CD14-positive monocyte (primary cell): Measurements from ENCODE around the gene FOXP1. TPM values are rescaled to one million over a fixed set of nuclear protein-coding genes. Genes with fewer than 3 reads are reported as not detected.

Source experiments
- DNase-seq, 3 donors: peaks; one replicate each; pipeline ENCODE4 v3.0.0-alpha.2; 2011 to 2022
- H2AFZ ChIP-seq: 2 replicates; pipeline ENCODE4 v1.6.0; 2012; ENCODE audit warnings: mild to moderate bottlenecking, low read depth, low read length, inconsistent platforms; ENCODE audit not compliant: insufficient read depth, poor library complexity, severe bottlenecking
- H3K27ac ChIP-seq, 2 donors: 1 replicate in 1 of 2; 2 replicates in 1 of 2; pipeline ENCODE4 v1.5.1; 2012 to 2013; ENCODE audit warnings: low read length in 2 of 2, control low read depth in 1 of 2, inconsistent platforms in 1 of 2, low read depth in 1 of 2, mild to moderate bottlenecking in 1 of 2
- H3K27me3 ChIP-seq, 2 donors: one replicate each; pipeline versions ENCODE4 v1.6.0 to v1.6.1; 2011 to 2013; ENCODE audit warnings: low read length in 2 of 2; ENCODE audit not compliant: control insufficient read depth in 2 of 2, insufficient read depth in 2 of 2
- H3K36me3 ChIP-seq, 2 donors: replicated peaks in 1 of 2; 1 replicate in 1 of 2; 2 replicates in 1 of 2; pipeline versions ENCODE4 v1.5.1 to v1.6.1; 2012 to 2013; ENCODE audit warnings: low read length in 2 of 2, control low read depth in 1 of 2, inconsistent platforms in 1 of 2, mild to moderate bottlenecking in 1 of 2; ENCODE audit not compliant: insufficient read depth in 2 of 2, control insufficient read depth in 1 of 2
- H3K4me1 ChIP-seq, 2 donors: 1 replicate in 1 of 2; 2 replicates in 1 of 2; pipeline versions ENCODE4 v1.5.1 to v1.6.1; 2012 to 2013; ENCODE audit warnings: low read length in 2 of 2, control low read depth in 1 of 2, inconsistent platforms in 1 of 2, mild to moderate bottlenecking in 1 of 2, moderate library complexity in 1 of 2; ENCODE audit not compliant: insufficient read depth in 2 of 2, control insufficient read depth in 1 of 2
- H3K4me2 ChIP-seq: replicated peaks from 2 replicates; pipeline ENCODE3; 2012; ENCODE audit warnings: low read length, moderate library complexity, mild to moderate bottlenecking; ENCODE audit not compliant: poor library complexity, severe bottlenecking; ENCODE audit errors: extremely low read depth
- H3K4me3 ChIP-seq, 3 experiments: fragments of 200-600 bp in 1 of 3; sonication (generic) in 1 of 3; replicated peaks in 1 of 3; 1 replicate in 2 of 3; 2 replicates in 1 of 3; pipeline ENCODE4 v1.5.1; 2011 to 2013; ENCODE audit warnings: low read length in 3 of 3, mild to moderate bottlenecking in 3 of 3, control low read depth in 2 of 3, low read depth in 2 of 3, inconsistent platforms in 1 of 3, moderate library complexity in 1 of 3
- H3K79me2 ChIP-seq: 2 replicates; pipeline ENCODE4 v1.6.0; 2012; ENCODE audit warnings: mild to moderate bottlenecking, control low read depth, inconsistent platforms, low read length, moderate library complexity; ENCODE audit not compliant: insufficient read depth
- H3K9ac ChIP-seq: 2 replicates; pipeline ENCODE4 v1.6.0; 2017; ENCODE audit warnings: low read length, mild to moderate bottlenecking; ENCODE audit not compliant: insufficient read depth, poor library complexity, severe bottlenecking
- H3K9me3 ChIP-seq, 2 donors: replicated peaks in 1 of 2; 1 replicate in 1 of 2; 2 replicates in 1 of 2; pipeline versions ENCODE4 v1.5.1 to v1.6.1; 2012 to 2013; ENCODE audit warnings: low read length in 2 of 2, control low read depth in 1 of 2; ENCODE audit not compliant: control insufficient read depth in 1 of 2, insufficient read depth in 1 of 2
- H4K20me1 ChIP-seq: 2 replicates; pipeline ENCODE4 v1.6.0; 2012; ENCODE audit warnings: mild to moderate bottlenecking, low read length, control low read depth, moderate library complexity; ENCODE audit not compliant: insufficient read depth
- H3K27ac Mint-ChIP-seq, 7 donors: one replicate each; pipeline ENCODE4 v1.8.0; 2020; ENCODE audit warnings: mild to moderate bottlenecking in 7 of 7, mixed read lengths in 7 of 7, moderate library complexity in 6 of 7, inconsistent platforms in 2 of 7
- H3K27me3 Mint-ChIP-seq, 3 donors: one replicate each; pipeline ENCODE4 v1.8.0; 2021 to 2022; ENCODE audit warnings: low read depth in 3 of 3, mild to moderate bottlenecking in 3 of 3, mixed read lengths in 3 of 3, moderate library complexity in 3 of 3, inconsistent platforms in 1 of 3
- H3K36me3 Mint-ChIP-seq, 2 donors: one replicate each; pipeline ENCODE4 v1.8.0; 2020; ENCODE audit warnings: mixed read lengths in 2 of 2, inconsistent platforms in 1 of 2, mild to moderate bottlenecking in 1 of 2
- H3K4me1 Mint-ChIP-seq: one replicate; pipeline ENCODE4 v1.8.0; 2020; ENCODE audit warnings: mild to moderate bottlenecking, mixed read lengths
- H3K4me3 Mint-ChIP-seq, 2 donors: one replicate each; pipeline ENCODE4 v1.8.0; 2020; ENCODE audit warnings: mild to moderate bottlenecking in 2 of 2, mixed read lengths in 2 of 2, moderate library complexity in 1 of 2
- H3K9me3 Mint-ChIP-seq, 7 donors: one replicate each; pipeline ENCODE4 v1.8.0; 2020 to 2022; ENCODE audit warnings: mixed read lengths in 7 of 7, mild to moderate bottlenecking in 6 of 7, moderate library complexity in 6 of 7, inconsistent platforms in 2 of 7
- CTCF ChIP-seq: fragments of 200-600 bp; IDR thresholded peaks from one replicate; pipeline ENCODE4 v1.8.0; 2022; ENCODE audit warnings: antibody characterized with exemption, mild to moderate bottlenecking
- WGBS: methylation state at CpG from one replicate; pipeline ENCODE4 v1.1.5; 2013; ENCODE audit warnings: missing lambda C conversion rate; ENCODE audit not compliant: insufficient coverage; 5-methylcytosine and 5-hydroxymethylcytosine counted together
- intact Hi-C, 2 donors: fragments of 100-400 bp; cut with micrococcal nuclease; formaldehyde crosslinking; loops; one replicate each; pipeline versions ENCODE4 v1.15.0 to v1.15.1; 2023
- polyA plus RNA-seq, 3 donors: library from polyadenylated mRNA; depleted of rRNA in 1 of 3; unstranded in 2 of 3; stranded (reverse) in 1 of 3; fragments of 300-500 nt in 2 of 3; fragments of >200 nt in 1 of 3; fragmentation: Illumina TruSeq in 2 of 3; gene quantifications; 1 replicate in 2 of 3; 2 replicates in 1 of 3; pipeline ENCODE4 v1.2.3, GENCODE V29; 2012 to 2021

Gene FOXP1
- polyA plus RNA-seq, 3 donors, result 25.7 to 42.6 (median 27.8) TPM

DNA sequence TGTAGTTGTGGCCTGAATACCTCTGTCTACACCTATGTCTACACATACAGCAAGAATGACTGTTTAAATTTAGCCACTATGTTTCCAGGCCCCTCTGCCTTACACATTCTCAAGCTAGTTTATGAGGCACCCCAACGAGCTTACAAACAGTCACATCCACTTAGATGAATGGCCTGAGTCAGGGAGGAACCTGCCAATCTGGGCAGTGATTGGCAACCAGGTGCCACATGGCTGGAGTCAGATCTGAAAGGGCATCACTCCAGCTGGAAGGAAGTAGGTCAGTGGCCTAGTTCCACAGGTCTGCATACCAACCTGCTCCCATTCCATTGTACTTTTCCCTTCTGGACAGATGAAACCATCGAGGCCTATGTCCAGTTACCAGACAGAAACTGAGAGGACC lies 136.3 kb downstream of the FOXP1 start:
- TF ChIP-seq CTCF, result no peak
- Histone ChIP-seq H3K4me1 (peaks cover 72 to 77% of the 10 kb centered on the region in 2 donors), H3K9ac (no peak overlapping the region), H3K36me3 (no peaks in the 10 kb centered on the region), H3K79me2 (peaks cover 75% of the 10 kb centered on the region), H3K27ac (peak overlapping the region in 1 of 2 donors; percentile 76), H3K9me3 (no peaks in the 10 kb centered on the region), H3K4me2 (no peak overlapping the region), H3K4me3 (no peak overlapping the region), H4K20me1 (no peaks in the 10 kb centered on the region), H3K27me3 (no peaks in the 10 kb centered on the region), H2AFZ (no peak overlapping the region)
- H3K4me3 Mint-ChIP-seq, result no peak overlapping the region
- peaks cover 0 to 2% (median 0%) of the 10 kb centered on the region in 3 donors for H3K27me3 Mint-ChIP-seq
- peaks cover 10 to 14% of the 10 kb centered on the region in 2 donors for H3K36me3 Mint-ChIP-seq
- intact Hi-C loops, result loop anchor here in 1 of 2 donors (5.0 kb wide), 1 partner anchor 45 kb away; no protein-coding TSS in a partner anchor
- peaks cover 84% of the 10 kb centered on the region for H3K4me1 Mint-ChIP-seq
- DNase-seq, result peak in 2 of 3 donors; percentile 26 to 34
- H3K27ac Mint-ChIP-seq, result peak overlapping the region; percentile 50 to 88 (median 77)
- WGBS, result no CpG with 5 or more reads among the region's 2 CpGs
- no peaks in the 10 kb centered on the region for H3K9me3 Mint-ChIP-seq

- H4K20me1 ChIP-seq, result no peaks in the 10 kb centered on the region
- H2AFZ ChIP-seq, result no peak overlapping the region
- Mint-ChIP-seq H3K4me3 (no peak overlapping the region), H3K27me3 (peaks cover 0 to 2% (median 0%) of the 10 kb centered on the region in 3 donors), H3K4me1 (peaks cover 85% of the 10 kb centered on the region), H3K27ac (peak overlapping the region; percentile 40 to 86 (median 76)), H3K9me3 (no peaks in the 10 kb centered on the region), H3K36me3 (peaks cover 7 to 18% of the 10 kb centered on the region in 2 donors)
- no peaks in the 10 kb centered on the region for H3K36me3 ChIP-seq
- H3K9me3 ChIP-seq, result no peaks in the 10 kb centered on the region
- H3K27me3 ChIP-seq, result no peaks in the 10 kb centered on the region
- peaks cover 75% of the 10 kb centered on the region for H3K79me2 ChIP-seq
- peaks cover 77 to 80% of the 10 kb centered on the region in 2 donors for H3K4me1 ChIP-seq
- intact Hi-C loops, result loop anchor here in 1 of 2 donors (5.0 kb wide), 1 partner anchor 46 kb away; no protein-coding TSS in a partner anchor
- no peak overlapping the region for H3K4me3 ChIP-seq
- no CpG with 5 or more reads among the region's 1 CpG for WGBS
- DNase-seq, result no peak
- TF ChIP-seq CTCF, result no peak
- H3K4me2 ChIP-seq, result no peak overlapping the region
- H3K9ac ChIP-seq, result no peak overlapping the region
- peak overlapping the region in 1 of 2 donors; percentile 76 for H3K27ac ChIP-seq
Observed at GRCh38 chr3:71446734-71447133, 136.8 kb downstream of the FOXP1 start.
